C4-2B (cell line): Measurements from ENCODE around the gene ATP5ME.

Source experiments
- CTCF ChIP-seq: fragments of 450-650 bp; conservative IDR thresholded peaks from 2 replicates; pipeline ENCODE4 v1.5.1; 2017; ENCODE audit warnings: mild to moderate bottlenecking
- ZFX ChIP-seq: fragments of 450-650 bp; IDR thresholded peaks from 2 replicates; pipeline ENCODE4 v1.6.1; 2017

GRCh38 chr4:683982-684622 is 10.0 kb upstream of the ATP5ME start:
- TF ChIP-seq CTCF (peak; percentile 82), ZFX (no peak)
